Endodermal cell (in vitro differentiated cells): Measurements from ENCODE around the gene TTC39C. TPM values are rescaled to one million over a fixed set of nuclear protein-coding genes. Genes with fewer than 3 reads are reported as not detected.

ENCODE experiments used
- DNase-seq: peaks from one replicate; pipeline ENCODE4 v3.0.0-alpha.2; 2017
- H3K27ac ChIP-seq: 2 replicates; pipeline ENCODE4 v1.5.1; 2013; ENCODE audit warnings: mild to moderate bottlenecking, low read depth, low read length, moderate library complexity
- H3K27me3 ChIP-seq: 2 replicates; pipeline ENCODE4 v1.6.1; 2013; ENCODE audit warnings: mild to moderate bottlenecking, low read length, moderate library complexity; ENCODE audit not compliant: insufficient read depth, control insufficient read depth, poor library complexity, severe bottlenecking
- H3K36me3 ChIP-seq: 2 replicates; pipeline ENCODE4 v1.7.0; 2013; ENCODE audit warnings: mild to moderate bottlenecking, low read length, moderate library complexity; ENCODE audit not compliant: control insufficient read depth, insufficient read depth
- H3K4me1 ChIP-seq: one replicate; pipeline ENCODE4 v1.7.0; 2013; ENCODE audit warnings: low read length; ENCODE audit not compliant: control insufficient read depth, insufficient read depth
- H3K4me3 ChIP-seq: 2 replicates; pipeline ENCODE4 v1.5.1; 2013; ENCODE audit warnings: mild to moderate bottlenecking, low read length, moderate library complexity
- H3K9ac ChIP-seq: 2 replicates; pipeline ENCODE4 v1.6.1; 2013; ENCODE audit warnings: mild to moderate bottlenecking, low read length, moderate library complexity; ENCODE audit not compliant: poor library complexity, severe bottlenecking; ENCODE audit errors: extremely low read depth
- H3K9me3 ChIP-seq: 2 replicates; pipeline ENCODE4 v1.6.1; 2013; ENCODE audit warnings: mild to moderate bottlenecking, low read length, moderate library complexity; ENCODE audit not compliant: control insufficient read depth
- H3K27ac Mint-ChIP-seq: 2 replicates; pipeline ENCODE4 v1.8.0; 2020; ENCODE audit warnings: mixed read lengths
- H3K27me3 Mint-ChIP-seq: 2 replicates; pipeline ENCODE4 v1.8.0; 2021; ENCODE audit warnings: mild to moderate bottlenecking, mixed read lengths; ENCODE audit not compliant: insufficient read depth
- H3K36me3 Mint-ChIP-seq: 2 replicates; pipeline ENCODE4 v1.8.0; 2020; ENCODE audit warnings: low read depth, mixed read lengths
- H3K4me1 Mint-ChIP-seq: 2 replicates; pipeline ENCODE4 v1.8.0; 2020; ENCODE audit warnings: mixed read lengths
- H3K4me3 Mint-ChIP-seq: 2 replicates; pipeline ENCODE4 v1.8.0; 2020; ENCODE audit warnings: mild to moderate bottlenecking, moderate library complexity, mixed read lengths
- H3K9me3 Mint-ChIP-seq: 2 replicates; pipeline ENCODE4 v1.8.0; 2020; ENCODE audit warnings: mild to moderate bottlenecking, mixed read lengths
- WGBS, 2 experiments: methylation state at CpG; one replicate each; pipeline versions ENCODE4 v1.1.5 to v1.1.7; 2013; ENCODE audit warnings: missing lambda C conversion rate in 2 of 2, mixed read lengths in 1 of 2; ENCODE audit not compliant: insufficient coverage in 1 of 2, insufficient read length in 1 of 2; 5-methylcytosine and 5-hydroxymethylcytosine counted together
- total RNA-seq, 2 donors: library from RNA; stranded (reverse); fragmentation: NEBNext Ultra II Directional in 1 of 2; extraction: Animal tissue kit (Norgen Biotek cat#: 25700) in 1 of 2; gene quantifications; 2 replicates in 1 of 2; 3 replicates in 1 of 2; pipeline ENCODE4 v1.2.1, GENCODE V29; 2021
- TF ChIP-seq, protein P1 (sequence below): fragments of 200-600 bp; sonication (generic); conservative IDR thresholded peaks from 2 replicates; pipeline ENCODE4 v1.5.0; 2021; ENCODE audit warnings: antibody characterized with exemption, mild to moderate bottlenecking

TTC39C gene
- total RNA-seq, 2 donors from 2014 or later = 14.0 to 19.7 TPM

DNA sequence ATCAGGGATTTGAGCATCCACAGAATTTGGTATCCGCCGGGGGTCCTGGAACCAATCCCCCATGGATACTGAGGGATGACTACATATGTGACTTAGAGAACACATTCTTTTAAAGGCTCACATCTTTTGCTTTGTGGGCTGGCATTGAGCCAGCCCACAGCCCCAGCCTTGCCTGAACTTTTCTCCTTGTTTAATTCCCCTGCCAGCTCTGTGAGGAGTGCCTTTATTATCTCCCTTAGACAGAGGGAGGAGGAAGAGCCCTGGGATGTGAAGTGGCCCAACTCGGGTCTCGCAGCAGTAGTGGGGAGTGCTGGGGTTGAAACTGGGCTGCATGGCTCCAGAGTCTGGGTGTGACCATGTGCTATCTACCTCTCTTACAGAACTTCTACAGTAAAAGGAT is 7.6 kb downstream of the TTC39C start:
- peaks cover 10% of the 10 kb centered on the region for H3K4me1 Mint-ChIP-seq
- H3K27ac Mint-ChIP-seq = no peak overlapping the region
- no peaks in the 10 kb centered on the region for H3K9me3 ChIP-seq
- no peaks in the 10 kb centered on the region for H3K9me3 Mint-ChIP-seq
- no peak overlapping the region for H3K9ac ChIP-seq
- no peaks in the 10 kb centered on the region for H3K27me3 Mint-ChIP-seq
- no peak overlapping the region for H3K27ac ChIP-seq
- no peaks in the 10 kb centered on the region for H3K4me1 ChIP-seq
- H3K36me3 Mint-ChIP-seq = no peaks in the 10 kb centered on the region
- H3K36me3 ChIP-seq = no peaks in the 10 kb centered on the region
- TF ChIP-seq, protein P1, sequence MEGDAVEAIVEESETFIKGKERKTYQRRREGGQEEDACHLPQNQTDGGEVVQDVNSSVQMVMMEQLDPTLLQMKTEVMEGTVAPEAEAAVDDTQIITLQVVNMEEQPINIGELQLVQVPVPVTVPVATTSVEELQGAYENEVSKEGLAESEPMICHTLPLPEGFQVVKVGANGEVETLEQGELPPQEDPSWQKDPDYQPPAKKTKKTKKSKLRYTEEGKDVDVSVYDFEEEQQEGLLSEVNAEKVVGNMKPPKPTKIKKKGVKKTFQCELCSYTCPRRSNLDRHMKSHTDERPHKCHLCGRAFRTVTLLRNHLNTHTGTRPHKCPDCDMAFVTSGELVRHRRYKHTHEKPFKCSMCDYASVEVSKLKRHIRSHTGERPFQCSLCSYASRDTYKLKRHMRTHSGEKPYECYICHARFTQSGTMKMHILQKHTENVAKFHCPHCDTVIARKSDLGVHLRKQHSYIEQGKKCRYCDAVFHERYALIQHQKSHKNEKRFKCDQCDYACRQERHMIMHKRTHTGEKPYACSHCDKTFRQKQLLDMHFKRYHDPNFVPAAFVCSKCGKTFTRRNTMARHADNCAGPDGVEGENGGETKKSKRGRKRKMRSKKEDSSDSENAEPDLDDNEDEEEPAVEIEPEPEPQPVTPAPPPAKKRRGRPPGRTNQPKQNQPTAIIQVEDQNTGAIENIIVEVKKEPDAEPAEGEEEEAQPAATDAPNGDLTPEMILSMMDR = no peak
- 99 to 100% methylated on average over 2 to 4 of the region's 4 CpGs for WGBS, 2 experiments
- H3K27me3 ChIP-seq = peaks cover 6% of the 10 kb centered on the region
- no peak overlapping the region for H3K4me3 Mint-ChIP-seq
- DNase-seq = no peak
- no peak overlapping the region for H3K4me3 ChIP-seq

DNA sequence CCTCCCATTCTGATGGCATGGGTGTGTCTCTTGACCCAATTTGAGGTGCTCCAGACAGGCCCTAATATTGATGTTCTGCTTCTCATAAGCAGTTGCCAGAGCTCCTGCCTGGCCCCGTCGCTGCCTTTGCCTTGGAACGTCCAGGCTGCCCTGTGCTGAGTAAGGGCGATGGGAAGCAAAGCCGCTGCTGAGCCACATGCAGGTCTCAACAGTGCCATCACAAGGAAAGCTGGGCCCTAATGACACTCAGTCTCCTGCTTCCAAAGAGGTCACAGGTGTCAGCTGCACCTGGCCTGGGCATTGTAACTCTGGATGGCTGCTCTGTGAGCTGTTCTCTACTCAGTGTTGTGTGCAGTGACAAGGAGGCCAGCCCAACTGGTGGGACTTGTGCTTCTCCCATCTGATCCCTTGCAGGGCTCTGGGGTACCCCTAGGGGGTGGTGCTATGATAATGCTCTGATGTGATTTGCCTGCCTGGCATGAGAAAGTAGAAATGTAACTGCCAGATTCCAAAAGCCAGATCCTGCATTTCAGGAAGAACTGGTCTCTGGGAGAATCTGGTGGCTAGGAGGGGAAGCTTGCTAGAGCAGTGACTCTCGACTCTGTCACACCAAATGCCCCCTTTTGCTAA is 8.7 kb downstream of the TTC39C start:
- Mint-ChIP-seq H3K9me3 (no peaks in the 10 kb centered on the region), H3K27me3 (no peaks in the 10 kb centered on the region), H3K4me1 (peaks cover 4% of the 10 kb centered on the region), H3K36me3 (no peaks in the 10 kb centered on the region), H3K27ac (no peak overlapping the region), H3K4me3 (no peak overlapping the region)
- TF ChIP-seq, protein P1 = peak; percentile 70
- 88 to 100% methylated on average over 3 to 6 of the region's 6 CpGs for WGBS, 2 experiments
- Histone ChIP-seq H3K9me3 (no peaks in the 10 kb centered on the region), H3K36me3 (no peaks in the 10 kb centered on the region), H3K9ac (no peak overlapping the region), H3K27ac (no peak overlapping the region), H3K4me3 (no peak overlapping the region), H3K27me3 (peaks cover 5% of the 10 kb centered on the region), H3K4me1 (no peaks in the 10 kb centered on the region)
- DNase-seq = peak; percentile 83

DNA sequence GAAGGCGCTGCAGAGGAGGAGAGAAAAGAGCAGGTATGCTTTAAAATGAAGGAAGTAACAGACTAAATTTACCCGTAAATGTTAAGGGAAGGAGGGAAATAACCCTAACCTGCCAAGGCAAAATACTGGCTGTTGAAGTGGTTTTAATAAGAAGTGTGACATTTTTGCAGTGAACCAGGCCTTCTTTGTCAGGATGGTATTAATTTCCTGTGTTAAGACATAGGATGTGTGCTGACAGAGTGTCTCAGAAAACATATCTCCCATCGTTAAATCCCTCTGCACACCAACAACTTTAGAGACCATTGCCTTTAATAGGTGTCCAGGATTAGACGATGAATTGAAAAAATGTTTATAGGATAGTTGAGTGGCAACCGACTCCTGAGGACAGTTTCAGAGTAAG is 9.9 kb downstream of the TTC39C start:
- DNase-seq = no peak
- Mint-ChIP-seq H3K4me1 (peaks cover 2% of the 10 kb centered on the region), H3K4me3 (no peak overlapping the region), H3K27me3 (no peaks in the 10 kb centered on the region), H3K27ac (peak overlapping the region; percentile 40), H3K36me3 (no peaks in the 10 kb centered on the region), H3K9me3 (no peaks in the 10 kb centered on the region)
- Histone ChIP-seq H3K27me3 (peaks cover 4% of the 10 kb centered on the region), H3K4me3 (no peak overlapping the region), H3K9ac (no peak overlapping the region), H3K9me3 (no peaks in the 10 kb centered on the region), H3K36me3 (no peaks in the 10 kb centered on the region), H3K27ac (no peak overlapping the region), H3K4me1 (no peaks in the 10 kb centered on the region)
- WGBS, 2 experiments = 92 to 96% methylated on average over 3 to 4 of the region's 5 CpGs
- TF ChIP-seq, protein P1 = no peak
